ENCODE results near the gene DLL3.

DNA sequence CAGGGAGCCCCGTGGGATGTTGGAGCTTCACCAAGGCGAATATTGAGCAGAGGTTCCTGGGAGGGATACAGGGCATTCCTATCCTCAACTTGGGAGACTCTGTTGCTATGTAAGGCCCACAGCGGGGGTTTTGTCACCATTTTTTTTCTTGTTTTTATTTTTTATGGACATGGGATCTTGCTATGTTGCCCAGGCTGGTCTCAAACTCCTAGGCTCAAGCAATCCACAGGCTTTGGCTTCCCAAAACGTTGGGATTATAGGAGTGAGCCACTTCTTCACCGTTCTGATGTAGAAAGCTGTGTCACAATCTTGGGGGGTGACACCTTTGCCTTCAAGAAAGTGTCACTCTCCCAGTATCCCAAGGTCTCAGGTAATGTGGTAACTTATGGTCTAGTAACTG, 2.6 kb downstream of the DLL3 start:
- TF ChIP-seq, protein P1, sequence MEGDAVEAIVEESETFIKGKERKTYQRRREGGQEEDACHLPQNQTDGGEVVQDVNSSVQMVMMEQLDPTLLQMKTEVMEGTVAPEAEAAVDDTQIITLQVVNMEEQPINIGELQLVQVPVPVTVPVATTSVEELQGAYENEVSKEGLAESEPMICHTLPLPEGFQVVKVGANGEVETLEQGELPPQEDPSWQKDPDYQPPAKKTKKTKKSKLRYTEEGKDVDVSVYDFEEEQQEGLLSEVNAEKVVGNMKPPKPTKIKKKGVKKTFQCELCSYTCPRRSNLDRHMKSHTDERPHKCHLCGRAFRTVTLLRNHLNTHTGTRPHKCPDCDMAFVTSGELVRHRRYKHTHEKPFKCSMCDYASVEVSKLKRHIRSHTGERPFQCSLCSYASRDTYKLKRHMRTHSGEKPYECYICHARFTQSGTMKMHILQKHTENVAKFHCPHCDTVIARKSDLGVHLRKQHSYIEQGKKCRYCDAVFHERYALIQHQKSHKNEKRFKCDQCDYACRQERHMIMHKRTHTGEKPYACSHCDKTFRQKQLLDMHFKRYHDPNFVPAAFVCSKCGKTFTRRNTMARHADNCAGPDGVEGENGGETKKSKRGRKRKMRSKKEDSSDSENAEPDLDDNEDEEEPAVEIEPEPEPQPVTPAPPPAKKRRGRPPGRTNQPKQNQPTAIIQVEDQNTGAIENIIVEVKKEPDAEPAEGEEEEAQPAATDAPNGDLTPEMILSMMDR (IDR thresholded peaks at IDR 0.05 in 2 of 3, conservative IDR thresholded peaks at IDR 0.05 in 1 of 3; ENCODE audit: control insufficient read depth in 2 of 3, extremely low read depth in 1 of 3, insufficient read depth in 1 of 3, low read depth in 3 of 3, low read length in 3 of 3), result no peak
- TF ChIP-seq TAF1 (IDR thresholded peaks at IDR 0.05; ENCODE audit: borderline replicate concordance, low read depth, low read length) (no peak), SIX5 (IDR thresholded peaks at IDR 0.05; ENCODE audit: low read depth, low read length, severe bottlenecking) (no peak), TBL1XR1 (IDR thresholded peaks at IDR 0.05; ENCODE audit: low read depth, low read length) (no peak), HDGF (IDR thresholded peaks at IDR 0.05) (no peak), FOS (IDR thresholded peaks at IDR 0.05; ENCODE audit: borderline replicate concordance, extremely low read depth, insufficient read length) (no peak), ESRRA (IDR thresholded peaks at IDR 0.05; ENCODE audit: low read length) (no peak)
- TF ChIP-seq, protein P2, sequence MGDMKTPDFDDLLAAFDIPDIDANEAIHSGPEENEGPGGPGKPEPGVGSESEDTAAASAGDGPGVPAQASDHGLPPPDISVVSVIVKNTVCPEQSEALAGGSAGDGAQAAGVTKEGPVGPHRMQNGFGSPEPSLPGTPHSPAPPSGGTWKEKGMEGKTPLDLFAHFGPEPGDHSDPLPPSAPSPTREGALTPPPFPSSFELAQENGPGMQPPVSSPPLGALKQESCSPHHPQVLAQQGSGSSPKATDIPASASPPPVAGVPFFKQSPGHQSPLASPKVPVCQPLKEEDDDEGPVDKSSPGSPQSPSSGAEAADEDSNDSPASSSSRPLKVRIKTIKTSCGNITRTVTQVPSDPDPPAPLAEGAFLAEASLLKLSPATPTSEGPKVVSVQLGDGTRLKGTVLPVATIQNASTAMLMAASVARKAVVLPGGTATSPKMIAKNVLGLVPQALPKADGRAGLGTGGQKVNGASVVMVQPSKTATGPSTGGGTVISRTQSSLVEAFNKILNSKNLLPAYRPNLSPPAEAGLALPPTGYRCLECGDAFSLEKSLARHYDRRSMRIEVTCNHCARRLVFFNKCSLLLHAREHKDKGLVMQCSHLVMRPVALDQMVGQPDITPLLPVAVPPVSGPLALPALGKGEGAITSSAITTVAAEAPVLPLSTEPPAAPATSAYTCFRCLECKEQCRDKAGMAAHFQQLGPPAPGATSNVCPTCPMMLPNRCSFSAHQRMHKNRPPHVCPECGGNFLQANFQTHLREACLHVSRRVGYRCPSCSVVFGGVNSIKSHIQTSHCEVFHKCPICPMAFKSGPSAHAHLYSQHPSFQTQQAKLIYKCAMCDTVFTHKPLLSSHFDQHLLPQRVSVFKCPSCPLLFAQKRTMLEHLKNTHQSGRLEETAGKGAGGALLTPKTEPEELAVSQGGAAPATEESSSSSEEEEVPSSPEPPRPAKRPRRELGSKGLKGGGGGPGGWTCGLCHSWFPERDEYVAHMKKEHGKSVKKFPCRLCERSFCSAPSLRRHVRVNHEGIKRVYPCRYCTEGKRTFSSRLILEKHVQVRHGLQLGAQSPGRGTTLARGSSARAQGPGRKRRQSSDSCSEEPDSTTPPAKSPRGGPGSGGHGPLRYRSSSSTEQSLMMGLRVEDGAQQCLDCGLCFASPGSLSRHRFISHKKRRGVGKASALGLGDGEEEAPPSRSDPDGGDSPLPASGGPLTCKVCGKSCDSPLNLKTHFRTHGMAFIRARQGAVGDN (IDR thresholded peaks at IDR 0.05), result no peak
